ENCODE measurements around the gene BCAS4.

Gene BCAS4

GRCh38 chr20:50817776-50818172 is 22.9 kb downstream of the BCAS4 start:
- POLR2A ChIA-PET = interaction anchor here (0.7 to 1.6 kb wide), 6 partner anchors 23 to 141 kb away, joined by 3 to 6 read pairs (median 4); partner anchors contain the start of genes ADNP, BCAS4, DPM1 and MOCS3
- TF ChIP-seq SUZ12 (IDR thresholded peaks at IDR 0.05) = no peak
- TF ChIP-seq SP1 (IDR thresholded peaks at IDR 0.05) = no peak
- TF ChIP-seq HDGF (IDR thresholded peaks at IDR 0.05; ENCODE audit: borderline replicate concordance) = no peak
- TF ChIP-seq ELF4 (IDR thresholded peaks at IDR 0.05) = no peak
- TF ChIP-seq CTBP1 (IDR thresholded peaks at IDR 0.05; ENCODE audit: borderline replicate concordance) = no peak
- TF ChIP-seq BHLHE40 (IDR thresholded peaks at IDR 0.05; ENCODE audit: borderline replicate concordance) = no peak
- TF ChIP-seq FOXK2 (IDR thresholded peaks at IDR 0.05) = no peak
- no peak for TF ChIP-seq ZNF384 (IDR thresholded peaks at IDR 0.05)
- TF ChIP-seq FOXM1 (IDR thresholded peaks at IDR 0.05; ENCODE audit: borderline replicate concordance) = no peak
- TF ChIP-seq L3MBTL2 (conservative IDR thresholded peaks at IDR 0.05) = no peak
- TF ChIP-seq TARDBP (IDR thresholded peaks at IDR 0.05) = no peak
- TF ChIP-seq FOXA1 (IDR thresholded peaks at IDR 0.05) = no peak
- TF ChIP-seq PKNOX1 (IDR thresholded peaks at IDR 0.05) = no peak
- TF ChIP-seq LEF1 (IDR thresholded peaks at IDR 0.05; ENCODE audit: borderline replicate concordance) = no peak
- no peak for TF ChIP-seq NFRKB (IDR thresholded peaks at IDR 0.05)
- no peak for DNase-seq (ENCODE audit: extremely low spot score)
- CTCF ChIA-PET = interaction anchor here (1.0 to 2.1 kb wide), 4 partner anchors 7 to 163 kb away, joined by 3 to 7 read pairs (median 3); no protein-coding TSS in a partner anchor

GRCh38 chr20:50819349-50819748 is 24.5 kb downstream of the BCAS4 start:
- TF ChIP-seq ARNT (IDR thresholded peaks at IDR 0.05) (no peak), CTBP1 (IDR thresholded peaks at IDR 0.05; ENCODE audit: borderline replicate concordance) (no peak), TARDBP (IDR thresholded peaks at IDR 0.05) (no peak)
- CTCF ChIA-PET = interaction anchor here (1.0 to 2.1 kb wide), 3 partner anchors 12 to 112 kb away, joined by 4 to 7 read pairs (median 6); partner anchors contain the start of gene ADNP

GRCh38 chr20:50820515-50821256 is 25.8 kb downstream of the BCAS4 start:
- TF ChIP-seq L3MBTL2 (conservative IDR thresholded peaks at IDR 0.05) (no peak), FOXA1 (IDR thresholded peaks at IDR 0.05) (no peak), SP1 (IDR thresholded peaks at IDR 0.05) (no peak), CTBP1 (IDR thresholded peaks at IDR 0.05; ENCODE audit: borderline replicate concordance) (no peak), NFRKB (IDR thresholded peaks at IDR 0.05) (no peak), PKNOX1 (IDR thresholded peaks at IDR 0.05) (no peak), TARDBP (IDR thresholded peaks at IDR 0.05) (no peak), HDGF (IDR thresholded peaks at IDR 0.05; ENCODE audit: borderline replicate concordance) (no peak), SUZ12 (IDR thresholded peaks at IDR 0.05) (no peak), ZNF384 (IDR thresholded peaks at IDR 0.05) (no peak), ELF4 (IDR thresholded peaks at IDR 0.05) (no peak), FOXK2 (IDR thresholded peaks at IDR 0.05) (no peak), FOXM1 (IDR thresholded peaks at IDR 0.05; ENCODE audit: borderline replicate concordance) (no peak)
- CTCF ChIA-PET = no interaction called here
- POLR2A ChIA-PET = no interaction called here
- no peak for DNase-seq (ENCODE audit: extremely low spot score)

More at GRCh38 chr20:50819349-50819748, 24.5 kb downstream of the BCAS4 start:
- no peak for DNase-seq (ENCODE audit: extremely low spot score)
- POLR2A ChIA-PET = interaction anchor here (1.3 to 1.6 kb wide), 3 partner anchors 110 to 139 kb away, joined by 4 to 6 read pairs (median 4); partner anchors contain the start of genes ADNP, DPM1 and MOCS3

GRCh38 chr20:50821257-50821921 is 26.5 kb downstream of the BCAS4 start:
- POLR2A ChIA-PET = interaction anchor here (1.0 kb wide), 1 partner anchor 111 kb away, joined by 3 read pairs; no protein-coding TSS in a partner anchor

GRCh38 chr20:50821994-50822393 is 27.1 kb downstream of the BCAS4 start:
- POLR2A ChIA-PET = interaction anchor here (1.0 kb wide), 1 partner anchor 110 kb away, joined by 3 read pairs; no protein-coding TSS in a partner anchor
- DNase-seq (ENCODE audit: extremely low spot score) = no peak
- CTCF ChIA-PET = interaction anchor here (0.7 to 1.2 kb wide), 3 partner anchors 12 to 186 kb away, joined by 3 read pairs; no protein-coding TSS in a partner anchor
- TF ChIP-seq BHLHE40 (IDR thresholded peaks at IDR 0.05; ENCODE audit: borderline replicate concordance) (no peak), FOXM1 (IDR thresholded peaks at IDR 0.05; ENCODE audit: borderline replicate concordance) (no peak), ARNT (IDR thresholded peaks at IDR 0.05) (no peak), CTBP1 (IDR thresholded peaks at IDR 0.05; ENCODE audit: borderline replicate concordance) (no peak), SP1 (IDR thresholded peaks at IDR 0.05) (no peak), NFRKB (IDR thresholded peaks at IDR 0.05) (no peak)

More at GRCh38 chr20:50821257-50821921, 26.5 kb downstream of the BCAS4 start:
- DNase-seq (ENCODE audit: extremely low spot score) = no peak
- TF ChIP-seq BHLHE40 (IDR thresholded peaks at IDR 0.05; ENCODE audit: borderline replicate concordance) (no peak), FOXM1 (IDR thresholded peaks at IDR 0.05; ENCODE audit: borderline replicate concordance) (no peak), FOXA1 (IDR thresholded peaks at IDR 0.05) (no peak), ELF4 (IDR thresholded peaks at IDR 0.05) (no peak), ZNF384 (IDR thresholded peaks at IDR 0.05) (no peak), ARNT (IDR thresholded peaks at IDR 0.05) (no peak), L3MBTL2 (conservative IDR thresholded peaks at IDR 0.05) (no peak), PKNOX1 (IDR thresholded peaks at IDR 0.05) (no peak), TARDBP (IDR thresholded peaks at IDR 0.05) (no peak), CTBP1 (IDR thresholded peaks at IDR 0.05; ENCODE audit: borderline replicate concordance) (no peak), NFRKB (IDR thresholded peaks at IDR 0.05) (no peak), HDGF (IDR thresholded peaks at IDR 0.05; ENCODE audit: borderline replicate concordance) (no peak)
- CTCF ChIA-PET = interaction anchor here (0.7 kb wide), 1 partner anchor 185 kb away, joined by 3 read pairs; no protein-coding TSS in a partner anchor
